EH (cell line): ENCODE data around the gene DNAJC6.

ENCODE experiments used
- DNase-seq: peaks from one replicate; pipeline ENCODE4 v3.0.0-alpha.2; 2015; ENCODE audit warnings: low read depth

Gene DNAJC6

GRCh38 chr1:65407877-65408276 lies 98.5 kb downstream of the DNAJC6 start:
- no peak for DNase-seq

GRCh38 chr1:65409314-65409713 lies 100.0 kb downstream of the DNAJC6 start:
- DNase-seq: no peak

GRCh38 chr1:65409816-65410326 lies 100.5 kb downstream of the DNAJC6 start:
- DNase-seq: no peak

- DNase-seq: peak; percentile 29
Measured at GRCh38 chr1:65412256-65412983, 103.1 kb downstream of the DNAJC6 start.

- DNase-seq: peak; percentile 90
Measured at GRCh38 chr1:65412984-65413375, 103.6 kb downstream of the DNAJC6 start.

DNA sequence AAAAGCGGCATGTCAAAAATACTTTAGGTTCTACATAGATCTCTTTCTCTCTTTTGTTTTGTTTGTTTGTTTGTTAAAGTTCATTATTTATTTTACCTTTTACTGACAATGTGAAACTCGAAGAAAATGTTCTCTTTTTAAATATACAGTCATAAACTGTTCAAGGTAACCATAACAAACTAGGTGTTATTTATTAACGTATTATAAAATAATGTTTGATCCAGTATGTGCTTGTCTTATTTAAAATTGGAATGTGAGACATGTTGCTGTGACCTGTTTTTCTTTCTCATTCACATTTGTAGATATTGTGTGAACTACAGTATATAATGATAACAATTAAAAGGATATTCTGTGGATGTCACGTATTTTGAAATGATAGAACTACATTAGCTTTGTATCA lies 105.2 kb downstream of the DNAJC6 start:
- no peak for DNase-seq

DNA sequence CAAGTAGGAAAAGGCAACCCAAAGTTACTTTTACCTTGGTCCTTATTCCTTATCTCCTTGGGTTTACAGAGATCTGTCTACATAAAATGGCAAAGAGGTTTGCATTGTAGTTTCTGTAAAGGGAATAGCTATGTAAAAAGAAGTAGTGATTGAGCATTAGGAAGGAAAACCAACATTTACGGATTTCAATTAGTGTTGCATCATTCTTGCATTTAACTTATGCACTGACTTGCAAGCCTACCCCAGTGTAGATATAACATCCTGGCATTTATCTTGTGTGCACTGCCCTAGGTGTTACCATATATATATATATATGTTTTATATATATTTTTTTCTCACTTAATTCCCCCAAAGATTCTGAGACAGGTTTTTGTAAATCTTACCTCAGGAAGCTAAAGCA lies 107.4 kb downstream of the DNAJC6 start:
- DNase-seq: no peak

- DNase-seq: no peak
Measured at GRCh38 chr1:65417729-65418128, 108.4 kb downstream of the DNAJC6 start.

- DNase-seq: peak; percentile 30
Measured at GRCh38 chr1:65418522-65419185, 109.3 kb downstream of the DNAJC6 start.

DNA sequence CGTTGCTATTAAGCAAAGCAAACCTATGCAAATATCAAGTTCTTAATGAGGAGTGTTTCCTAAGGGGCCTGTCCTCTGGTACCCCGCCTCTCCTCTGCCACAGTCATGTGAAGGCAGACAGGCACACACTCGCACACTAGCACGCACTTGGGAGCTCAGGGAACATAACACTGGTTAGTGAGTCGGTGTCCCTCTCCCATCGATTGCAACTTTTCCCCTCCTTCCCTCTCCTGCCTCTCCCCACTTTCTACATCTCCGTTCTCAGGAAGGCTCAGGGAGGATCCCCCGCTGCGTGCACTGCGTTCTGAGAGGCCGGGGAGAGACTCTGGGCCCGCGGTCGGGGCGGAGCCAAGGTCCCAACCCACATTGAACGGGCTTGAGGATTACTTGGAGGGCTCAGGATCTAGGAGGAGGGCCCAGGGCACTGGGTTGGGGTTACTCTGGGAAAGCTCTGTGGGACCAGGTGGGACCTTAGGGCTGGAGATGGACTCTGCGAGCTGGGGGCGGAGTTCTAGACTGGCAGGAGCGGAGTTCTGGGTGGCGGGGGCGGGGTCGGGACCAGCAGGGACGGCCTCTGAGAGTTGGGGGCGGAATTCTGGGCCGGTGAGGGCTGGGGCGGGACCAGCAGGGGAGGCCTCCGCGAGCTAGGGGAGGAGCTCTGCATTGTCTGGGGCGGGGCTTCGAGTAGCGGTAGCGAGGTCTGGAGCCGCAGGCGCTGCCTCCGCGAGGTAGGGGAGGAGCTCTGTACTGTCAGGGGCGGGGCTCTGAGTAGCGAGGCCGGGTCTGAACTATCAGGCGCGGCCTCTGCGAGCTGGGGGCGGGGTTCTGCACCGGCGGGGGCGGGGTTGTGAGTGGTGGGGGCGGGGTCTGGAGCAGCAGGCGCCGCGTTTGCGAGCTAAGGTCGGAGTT lies 110.6 kb downstream of the DNAJC6 start:
- DNase-seq: peak; percentile 99

- DNase-seq: no peak
Measured at GRCh38 chr1:65420590-65421350, 111.4 kb downstream of the DNAJC6 start, which contains the start of the genes LEPR and LEPROT. Gene LEPR, plus strand, starts transcription at chr1:65420668. Its CDS starts 144,898 bp downstream, at chr1:65565566. Gene LEPROT, plus strand, starts transcription at chr1:65420668. Its CDS starts 57 bp downstream, at chr1:65420725.

DNA sequence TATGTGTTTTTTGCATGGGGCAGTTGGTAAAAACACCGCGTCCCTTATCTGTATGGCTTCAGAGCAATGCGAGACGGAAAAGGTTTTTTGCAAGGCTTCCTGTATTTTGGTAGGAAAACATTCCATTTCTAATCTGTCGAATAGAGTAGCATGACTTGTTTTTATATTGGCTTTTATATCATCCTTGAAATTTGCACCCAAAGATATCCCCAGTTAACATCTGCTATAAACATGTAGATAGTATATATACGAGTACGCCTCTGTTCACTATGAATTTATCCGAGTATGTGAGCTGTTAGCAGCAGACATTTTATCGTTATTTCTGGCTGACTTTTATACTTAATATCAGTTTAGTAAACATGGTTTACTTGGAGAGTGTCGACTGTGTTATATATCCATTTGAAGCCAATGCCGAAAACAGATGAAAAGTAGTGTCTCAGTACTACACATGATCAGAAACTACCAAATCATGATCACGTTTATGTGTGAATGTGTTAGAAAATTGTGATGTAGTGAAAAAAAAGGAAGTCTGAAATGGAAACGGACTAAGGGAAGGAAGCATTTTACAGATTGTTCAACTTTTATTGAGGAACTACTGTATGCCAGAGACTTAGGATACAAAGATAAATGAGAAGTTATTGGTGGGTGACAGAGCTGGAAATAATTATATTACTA lies 112.1 kb downstream of the DNAJC6 start:
- DNase-seq: peak; percentile 17

GRCh38 chr1:65422241-65423203 lies 113.2 kb downstream of the DNAJC6 start:
- peak; percentile 37 for DNase-seq

GRCh38 chr1:65423884-65424572 lies 114.7 kb downstream of the DNAJC6 start:
- DNase-seq: peak; percentile 86

- no peak for DNase-seq
Measured at GRCh38 chr1:65424573-65424889, 115.2 kb downstream of the DNAJC6 start.

GRCh38 chr1:65425006-65425405 lies 115.7 kb downstream of the DNAJC6 start:
- peak; percentile 61 for DNase-seq

DNA sequence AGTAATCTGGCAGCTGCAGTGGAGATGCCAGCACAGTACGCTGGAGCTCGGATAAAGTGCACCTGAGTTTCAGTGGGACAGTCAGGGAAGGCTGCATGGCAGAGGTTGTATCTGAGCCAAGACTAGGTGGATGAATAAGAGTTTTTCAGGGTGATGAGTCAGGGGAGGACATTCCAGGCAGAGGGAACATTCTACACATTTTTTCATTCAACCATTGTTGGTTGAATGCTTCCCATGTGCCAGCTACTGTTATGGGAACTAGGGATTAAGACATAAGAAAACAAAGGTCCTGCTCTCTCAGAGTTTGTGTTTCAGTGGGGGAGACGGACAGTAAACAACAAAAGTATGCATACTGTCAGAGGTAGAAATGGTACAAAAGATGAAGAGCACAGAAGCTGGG lies 116.4 kb downstream of the DNAJC6 start:
- DNase-seq: peak; percentile 94

GRCh38 chr1:65429078-65429477 lies 119.7 kb downstream of the DNAJC6 start:
- DNase-seq: no peak

- DNase-seq: peak; percentile 86
Measured at GRCh38 chr1:65429806-65430205, 120.5 kb downstream of the DNAJC6 start.
